Stimulated activated CD4-positive, alpha-beta T cell treated with anti-CD3 and anti-CD28 coated beads, Interleukin-2, amount 100 ng/mL, for 24 hours (primary cell): ENCODE measurements around the gene ROBO2.

Experiments
- DNase-seq, 2 donors: peaks; one replicate each; pipeline ENCODE4 v3.0.0-alpha.2; 2020

Gene ROBO2, protein sequence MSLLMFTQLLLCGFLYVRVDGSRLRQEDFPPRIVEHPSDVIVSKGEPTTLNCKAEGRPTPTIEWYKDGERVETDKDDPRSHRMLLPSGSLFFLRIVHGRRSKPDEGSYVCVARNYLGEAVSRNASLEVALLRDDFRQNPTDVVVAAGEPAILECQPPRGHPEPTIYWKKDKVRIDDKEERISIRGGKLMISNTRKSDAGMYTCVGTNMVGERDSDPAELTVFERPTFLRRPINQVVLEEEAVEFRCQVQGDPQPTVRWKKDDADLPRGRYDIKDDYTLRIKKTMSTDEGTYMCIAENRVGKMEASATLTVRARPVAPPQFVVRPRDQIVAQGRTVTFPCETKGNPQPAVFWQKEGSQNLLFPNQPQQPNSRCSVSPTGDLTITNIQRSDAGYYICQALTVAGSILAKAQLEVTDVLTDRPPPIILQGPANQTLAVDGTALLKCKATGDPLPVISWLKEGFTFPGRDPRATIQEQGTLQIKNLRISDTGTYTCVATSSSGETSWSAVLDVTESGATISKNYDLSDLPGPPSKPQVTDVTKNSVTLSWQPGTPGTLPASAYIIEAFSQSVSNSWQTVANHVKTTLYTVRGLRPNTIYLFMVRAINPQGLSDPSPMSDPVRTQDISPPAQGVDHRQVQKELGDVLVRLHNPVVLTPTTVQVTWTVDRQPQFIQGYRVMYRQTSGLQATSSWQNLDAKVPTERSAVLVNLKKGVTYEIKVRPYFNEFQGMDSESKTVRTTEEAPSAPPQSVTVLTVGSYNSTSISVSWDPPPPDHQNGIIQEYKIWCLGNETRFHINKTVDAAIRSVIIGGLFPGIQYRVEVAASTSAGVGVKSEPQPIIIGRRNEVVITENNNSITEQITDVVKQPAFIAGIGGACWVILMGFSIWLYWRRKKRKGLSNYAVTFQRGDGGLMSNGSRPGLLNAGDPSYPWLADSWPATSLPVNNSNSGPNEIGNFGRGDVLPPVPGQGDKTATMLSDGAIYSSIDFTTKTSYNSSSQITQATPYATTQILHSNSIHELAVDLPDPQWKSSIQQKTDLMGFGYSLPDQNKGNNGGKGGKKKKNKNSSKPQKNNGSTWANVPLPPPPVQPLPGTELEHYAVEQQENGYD (N-terminal part only)

GRCh38 chr3:77039606-77040171 is at the start of gene ROBO2:
TSS of gene ROBO2 (plus strand) at chr3:77040099. CDS start at chr3:77040786, 687 bp downstream.
- DNase-seq = no peak

DNA sequence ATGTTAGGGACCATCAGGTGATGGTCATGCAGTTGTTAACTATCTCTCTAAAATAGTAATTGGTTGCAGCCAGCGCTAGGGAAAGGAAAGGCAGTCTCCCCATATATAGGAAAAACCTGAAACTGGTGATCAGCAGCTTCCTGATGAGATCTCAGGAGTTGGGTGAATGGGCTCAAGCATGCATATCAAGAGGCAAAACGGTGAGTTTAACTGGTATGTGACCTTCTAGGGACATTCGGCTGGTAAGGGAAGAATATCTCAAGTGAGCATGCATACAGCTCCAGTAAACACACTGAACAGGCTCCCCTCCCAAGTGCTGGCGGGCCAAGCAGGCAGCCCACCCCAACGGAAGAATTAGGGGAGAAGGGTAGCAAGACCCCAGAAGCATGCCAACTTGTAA is 49.3 kb upstream of the ROBO2 start:
- DNase-seq = no peak

- no peak for DNase-seq
These were observed 48.7 kb upstream of the ROBO2 start for GRCh38 chr3:76991165-76991564.

DNA sequence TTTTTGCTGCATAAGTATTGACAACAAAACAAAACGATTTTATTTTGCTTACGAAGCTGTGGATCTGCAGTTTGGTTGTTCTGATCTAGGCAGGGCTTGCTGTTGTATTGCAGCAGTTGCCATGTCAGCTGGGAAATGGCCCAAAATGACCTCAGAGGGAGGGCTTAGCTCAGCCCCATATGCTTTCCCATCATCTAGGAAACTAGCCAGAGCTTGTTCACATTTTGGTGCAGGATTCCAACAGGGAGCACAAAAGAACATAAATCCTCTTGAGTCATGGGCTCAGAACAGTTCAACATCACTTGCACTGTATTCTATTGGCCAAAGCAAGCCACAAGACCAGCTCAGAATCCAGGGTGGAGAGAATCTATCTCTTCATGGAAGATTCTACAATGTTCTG is 42.2 kb upstream of the ROBO2 start:
- DNase-seq = no peak

- DNase-seq = no peak
These were observed 41.3 kb upstream of the ROBO2 start for GRCh38 chr3:76998555-76998954.

GRCh38 chr3:77001062-77001701 is 38.7 kb upstream of the ROBO2 start:
- no peak for DNase-seq

DNA sequence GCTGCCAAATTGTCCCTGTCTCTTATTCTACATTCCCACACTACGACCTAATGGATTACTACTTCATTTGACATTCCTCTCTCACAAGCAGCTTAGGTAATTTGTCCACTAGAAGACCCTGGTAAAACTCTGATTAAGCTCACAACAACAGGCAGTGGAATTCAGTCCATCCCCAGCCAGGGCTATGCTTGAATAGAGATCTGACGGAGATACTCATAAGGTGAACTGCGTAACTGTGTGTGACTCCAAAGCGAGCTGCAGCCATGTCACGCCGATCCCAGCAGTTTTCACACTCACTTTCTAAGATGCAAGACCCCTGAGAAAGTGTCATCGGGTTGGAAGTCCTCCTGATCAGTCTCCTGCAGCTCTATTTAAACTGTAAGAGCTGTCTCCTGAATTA is 25.7 kb upstream of the ROBO2 start:
- DNase-seq = no peak

DNA sequence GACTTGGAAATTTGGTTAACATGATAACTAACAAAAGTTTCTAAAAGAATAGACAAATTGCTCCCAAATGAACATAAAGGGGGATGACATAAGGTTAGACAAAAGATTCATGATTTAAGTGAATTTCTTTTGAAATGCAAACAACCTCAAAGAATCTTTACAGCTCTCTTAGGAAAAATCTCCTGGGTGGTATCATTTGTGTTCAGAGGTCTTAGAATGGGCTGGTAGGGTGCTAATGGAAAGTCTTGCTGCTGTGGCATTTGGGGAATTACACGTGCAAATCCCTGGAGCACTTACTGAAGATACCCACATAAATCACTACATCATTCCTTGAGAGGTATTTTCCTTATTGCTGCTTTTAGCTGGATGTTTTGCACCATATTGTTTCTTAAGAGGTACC is 14.4 kb upstream of the ROBO2 start:
- no peak for DNase-seq

DNA sequence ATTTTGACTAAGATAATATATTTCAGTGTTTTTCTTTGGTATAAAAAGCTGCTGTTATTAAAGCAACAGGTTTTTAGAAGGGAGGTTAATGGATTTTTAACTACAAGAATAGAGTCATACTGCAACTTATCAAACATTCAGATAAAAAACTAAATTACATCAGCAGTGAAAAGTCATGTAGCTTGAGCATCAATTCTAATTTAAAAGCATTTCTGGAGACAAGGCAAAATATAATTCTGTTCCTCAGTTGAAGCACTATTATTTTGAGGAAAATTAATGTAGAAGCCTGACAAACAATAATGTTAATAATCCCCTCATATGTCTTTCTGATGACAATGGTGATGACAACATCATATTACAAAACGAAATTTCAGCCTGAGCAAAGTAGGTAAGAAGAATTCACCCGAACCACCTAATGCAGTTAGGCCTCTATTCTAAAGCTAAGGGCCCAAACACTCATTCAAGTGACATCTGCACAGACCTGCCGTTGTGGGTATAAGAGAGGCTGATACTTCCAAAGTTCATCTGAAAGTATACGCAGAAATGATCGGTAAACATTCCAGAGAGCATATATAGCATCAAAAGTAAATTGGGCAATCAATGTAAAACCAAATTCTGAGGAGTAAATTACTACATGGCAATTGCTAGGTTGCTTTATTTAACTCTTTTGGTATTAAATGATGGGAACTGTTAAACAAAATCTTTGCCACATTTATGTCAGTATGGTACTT is 12.8 kb upstream of the ROBO2 start:
- no peak for DNase-seq

DNA sequence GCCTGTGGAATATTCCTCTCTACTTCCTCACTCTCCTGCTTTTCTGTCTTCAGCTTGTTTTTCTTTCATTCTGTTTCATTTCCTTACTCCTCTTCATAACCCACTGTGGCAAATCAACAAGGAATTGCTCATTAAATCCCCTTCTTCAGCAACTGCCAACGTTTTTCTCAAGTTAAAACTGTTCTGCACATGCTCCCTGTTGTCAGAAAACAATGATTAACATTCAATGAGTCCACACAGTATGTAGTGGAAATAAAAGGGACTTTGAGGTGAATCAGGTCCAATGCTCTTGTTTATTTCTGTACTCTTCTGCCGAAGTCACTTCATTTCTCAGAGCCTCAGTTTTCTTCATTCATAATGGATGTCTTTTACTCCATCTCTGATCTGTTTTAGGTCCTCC is 11.9 kb upstream of the ROBO2 start:
- no peak for DNase-seq

- no peak for DNase-seq
These were observed 1.4 kb upstream of the ROBO2 start for GRCh38 chr3:77038468-77038929.

GRCh38 chr3:77038930-77039605 is 831 bp upstream of the ROBO2 start:
- DNase-seq = no peak

DNA sequence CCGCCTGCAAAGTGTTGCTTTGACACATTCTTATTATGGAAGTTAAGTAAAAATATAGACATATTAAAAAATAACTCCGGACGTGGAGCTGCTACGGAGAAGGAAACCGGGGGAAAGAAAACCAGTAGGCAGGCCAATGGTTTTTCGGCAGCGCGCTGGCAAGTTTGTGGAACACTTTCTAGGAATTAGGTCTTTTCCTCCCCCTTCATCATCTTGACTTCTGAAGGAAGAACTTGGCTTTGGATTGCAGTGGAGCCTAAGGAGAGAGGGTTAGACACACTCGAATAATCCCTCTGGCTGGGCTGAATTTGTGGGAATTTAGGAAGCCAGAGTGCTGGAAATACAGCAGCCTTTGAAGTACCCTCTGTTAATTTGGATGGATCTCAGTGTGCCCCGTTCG is 317 bp downstream of the ROBO2 start:
- no peak for DNase-seq

GRCh38 chr3:77040926-77041722 is 1.2 kb downstream of the ROBO2 start:
- DNase-seq = no peak

GRCh38 chr3:77041811-77042210 is 1.9 kb downstream of the ROBO2 start:
- DNase-seq = no peak

DNA sequence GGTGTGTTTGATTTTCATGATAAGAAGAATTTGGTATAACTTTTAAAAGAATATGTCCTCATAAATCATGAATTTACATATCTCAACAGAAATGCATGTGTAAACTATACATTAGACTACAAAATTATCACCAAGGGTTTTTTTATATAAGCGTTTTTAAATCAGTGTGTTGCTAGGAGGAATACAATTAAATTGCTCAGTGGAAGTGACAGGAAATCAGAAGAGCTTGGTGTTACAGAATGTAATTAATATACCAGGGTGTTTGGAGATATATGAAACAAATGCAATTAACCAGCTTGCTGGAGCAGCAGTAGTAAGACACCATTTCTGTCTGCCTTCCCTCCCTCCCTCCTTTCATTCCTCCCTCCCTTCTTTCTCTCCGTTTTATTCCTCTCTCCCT is 2.4 kb downstream of the ROBO2 start:
- DNase-seq = no peak

DNA sequence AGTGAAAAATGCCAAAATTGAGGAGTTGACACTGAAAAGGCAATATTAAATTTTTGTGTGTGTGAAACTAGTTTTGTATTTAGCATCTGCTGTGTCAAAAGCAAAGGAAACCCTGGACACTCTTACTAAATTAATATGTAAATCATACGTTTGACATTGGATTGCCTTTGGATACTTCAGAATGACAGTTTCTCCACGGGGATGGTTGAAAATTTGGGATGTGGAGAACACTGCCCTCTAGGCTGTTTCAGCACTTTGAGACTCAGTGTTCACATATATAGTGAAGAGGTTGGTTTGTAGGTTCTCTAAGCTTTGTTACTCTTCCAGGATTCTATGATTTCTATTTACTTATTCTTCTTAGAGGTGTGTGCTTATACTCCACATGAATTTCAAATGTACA is 3.0 kb downstream of the ROBO2 start:
- DNase-seq = no peak

- no peak for DNase-seq
These were observed 5.8 kb downstream of the ROBO2 start for GRCh38 chr3:77045686-77046085.

DNA sequence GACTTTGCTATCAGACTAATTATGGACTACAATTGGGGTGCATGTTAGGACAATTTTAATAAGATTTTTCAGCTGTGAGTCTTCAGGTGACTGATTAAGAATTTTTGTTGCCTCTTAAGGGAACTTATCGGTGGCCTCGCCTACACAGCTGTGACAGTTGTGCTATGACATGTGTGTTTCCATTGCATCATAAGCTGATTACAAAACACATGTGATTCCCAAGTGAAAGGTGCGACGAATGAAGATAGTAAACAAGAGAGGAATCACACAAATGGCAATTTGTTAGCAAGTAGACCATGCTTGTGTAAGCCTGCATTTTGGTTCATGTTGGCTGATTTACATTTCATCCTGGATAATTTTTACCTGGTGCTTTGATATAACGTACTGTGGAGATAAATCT is 8.3 kb downstream of the ROBO2 start:
- DNase-seq = no peak

- no peak for DNase-seq
These were observed 11.7 kb downstream of the ROBO2 start for GRCh38 chr3:77051591-77051990.
